ENCODE measurements around the gene HSDL1.

Gene HSDL1

DNA sequence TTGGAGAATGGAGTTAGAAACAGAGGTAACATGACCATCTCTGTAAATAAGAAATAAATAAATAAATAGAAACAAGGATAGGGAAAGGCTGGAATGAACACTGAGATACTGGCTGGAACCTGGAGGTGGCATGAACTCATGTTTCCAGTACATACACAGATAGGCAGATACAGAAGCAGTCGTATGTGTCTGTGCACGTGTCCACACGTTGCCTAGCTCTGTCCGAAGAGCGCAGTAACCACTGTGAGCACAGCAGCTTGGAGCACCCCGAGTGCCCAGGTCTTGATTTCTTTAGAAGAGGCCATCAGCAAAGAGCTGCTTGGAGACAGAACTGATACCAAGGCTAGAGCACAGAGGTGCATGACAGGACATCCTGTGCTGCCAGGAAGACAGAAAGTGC is 65.3 kb downstream of the HSDL1 start:
- no peak for DNase-seq

DNA sequence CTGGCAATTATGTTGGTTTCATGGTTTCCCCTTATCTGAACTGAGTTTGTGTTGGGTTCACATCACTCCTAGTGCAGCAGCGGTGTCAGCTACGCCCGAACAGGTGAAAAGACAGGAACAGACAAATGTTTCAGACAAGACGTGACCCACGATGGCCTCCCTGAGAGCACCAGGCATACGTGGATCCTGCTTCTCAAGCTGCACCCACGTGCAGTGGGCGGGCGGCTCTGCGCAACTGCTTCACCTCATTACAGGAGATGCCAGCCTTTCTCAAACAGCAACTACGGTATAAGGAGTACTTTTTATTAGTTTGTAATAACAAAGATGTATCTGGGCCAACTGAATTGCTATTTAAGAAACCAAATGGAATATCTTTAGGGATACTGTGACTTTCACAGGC is 69.6 kb downstream of the HSDL1 start:
- no peak for DNase-seq

DNA sequence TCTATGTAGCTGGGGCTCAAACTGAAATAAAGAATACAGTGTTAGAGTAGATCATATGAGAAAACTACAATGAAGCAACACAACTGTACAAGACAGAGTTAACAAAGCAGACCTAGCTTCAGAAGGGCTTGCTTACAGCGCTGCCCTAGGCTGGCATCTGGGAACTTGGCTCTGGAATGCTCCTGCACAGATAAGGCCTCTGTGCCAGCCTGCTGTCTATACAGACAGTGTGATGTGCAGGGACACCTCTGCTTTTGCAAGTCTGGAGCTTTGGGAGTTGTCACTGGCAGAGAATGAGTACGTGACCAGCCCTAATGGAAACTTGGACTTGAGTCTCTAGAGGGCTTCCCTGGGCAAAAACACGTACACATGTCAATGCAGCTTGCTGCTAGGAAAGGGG is 70.3 kb downstream of the HSDL1 start:
- no peak for DNase-seq
